ENCODE results near the gene C4orf17. TPM values are rescaled to one million over a fixed set of nuclear protein-coding genes. Genes with fewer than 3 reads are reported as not detected.
A peak's percentile ranks its signal among the peaks of the same experiment; 100 is the strongest.

Gene C4orf17
- polyA plus RNA-seq, 3 donors: 0.14 to 0.19 TPM; not detected in 1

DNA sequence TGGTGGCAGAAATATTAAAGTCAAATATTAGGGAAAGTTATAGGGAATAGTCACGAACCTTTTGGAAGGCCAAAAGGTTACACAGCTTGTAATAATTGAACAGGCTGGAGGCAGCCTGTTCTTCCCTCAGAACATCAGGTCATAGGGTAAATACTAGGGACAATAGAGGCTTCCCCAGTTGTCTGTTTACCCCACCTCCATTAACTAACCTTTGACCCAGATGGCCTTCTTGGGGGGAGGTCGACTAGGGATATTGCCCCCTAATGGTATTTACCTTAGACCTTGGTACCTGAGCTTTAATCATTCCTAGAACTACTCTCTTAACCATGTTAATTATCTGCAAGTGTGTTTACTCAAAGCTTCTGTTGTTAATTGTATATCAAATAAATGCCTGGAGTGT, 26.0 kb downstream of the C4orf17 start:
- no peak for DNase-seq

DNA sequence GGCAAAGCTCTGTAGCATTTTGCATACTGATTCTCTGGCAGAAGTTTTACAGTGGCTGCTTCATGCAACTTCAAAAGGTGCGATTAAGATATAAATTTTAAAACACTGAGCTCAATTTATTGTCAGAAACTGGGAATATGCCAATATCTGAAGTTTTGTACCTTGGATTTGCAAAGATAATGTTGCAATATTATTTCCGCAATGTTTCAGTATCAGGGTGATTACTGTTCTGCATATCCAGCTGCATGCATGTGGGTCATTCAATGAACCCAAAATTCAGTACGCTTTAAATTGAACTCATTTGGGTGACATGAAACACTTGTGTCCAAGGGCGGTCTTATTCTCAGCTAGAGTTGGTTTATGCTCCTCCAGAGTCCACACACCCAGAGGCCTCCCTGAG, 26.9 kb downstream of the C4orf17 start:
- no peak for DNase-seq

DNA sequence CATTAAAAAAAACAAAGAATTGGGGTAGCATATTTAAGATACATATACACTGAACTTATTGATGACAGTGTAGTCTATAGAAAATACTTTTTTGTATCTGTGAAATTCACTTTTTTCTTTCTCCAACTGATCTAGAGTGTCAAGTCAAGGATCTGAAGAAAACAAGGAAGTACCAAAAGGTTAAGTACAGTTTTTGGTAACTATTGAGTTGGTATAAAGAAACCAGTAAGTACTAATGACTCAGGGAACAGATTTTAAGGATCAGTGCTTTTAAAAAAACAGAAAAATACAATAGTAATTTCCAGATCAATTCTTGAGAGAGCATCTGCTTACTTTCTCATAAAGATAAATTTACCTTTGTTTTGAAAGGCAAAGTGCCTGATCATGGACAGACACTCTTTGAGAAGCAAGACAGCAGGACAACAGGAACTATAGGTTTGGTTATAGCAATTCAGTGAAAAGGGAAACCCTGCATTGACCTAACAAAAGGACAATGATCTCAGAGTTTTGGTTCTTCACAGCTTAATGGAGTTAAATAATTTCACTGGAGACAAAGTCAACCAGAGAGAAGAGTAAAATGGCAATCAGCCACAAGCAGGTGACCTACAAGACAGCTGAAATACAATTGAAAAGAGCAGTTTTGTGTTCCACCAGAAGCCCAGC, 29.6 kb downstream of the C4orf17 start:
- DNase-seq: no peak

DNA sequence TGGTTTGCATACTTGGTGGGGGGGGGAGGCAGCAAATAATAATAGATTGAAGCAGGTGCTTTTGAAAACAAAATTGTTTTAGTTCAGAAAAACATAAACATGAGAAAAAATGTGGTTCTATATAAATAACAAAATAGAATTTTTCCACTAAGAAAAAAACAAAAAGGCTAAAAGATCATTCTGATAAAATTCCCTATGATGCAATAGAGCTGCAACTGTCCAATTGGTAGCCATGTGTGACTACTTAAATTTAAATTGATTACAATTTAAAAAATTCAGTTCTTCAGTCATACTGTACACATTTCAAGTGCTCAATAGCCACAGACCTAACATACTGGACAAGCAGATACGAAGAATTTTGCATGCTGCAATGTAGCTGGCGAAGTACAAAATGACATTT, 42.1 kb downstream of the C4orf17 start:
- DNase-seq: no peak

DNA sequence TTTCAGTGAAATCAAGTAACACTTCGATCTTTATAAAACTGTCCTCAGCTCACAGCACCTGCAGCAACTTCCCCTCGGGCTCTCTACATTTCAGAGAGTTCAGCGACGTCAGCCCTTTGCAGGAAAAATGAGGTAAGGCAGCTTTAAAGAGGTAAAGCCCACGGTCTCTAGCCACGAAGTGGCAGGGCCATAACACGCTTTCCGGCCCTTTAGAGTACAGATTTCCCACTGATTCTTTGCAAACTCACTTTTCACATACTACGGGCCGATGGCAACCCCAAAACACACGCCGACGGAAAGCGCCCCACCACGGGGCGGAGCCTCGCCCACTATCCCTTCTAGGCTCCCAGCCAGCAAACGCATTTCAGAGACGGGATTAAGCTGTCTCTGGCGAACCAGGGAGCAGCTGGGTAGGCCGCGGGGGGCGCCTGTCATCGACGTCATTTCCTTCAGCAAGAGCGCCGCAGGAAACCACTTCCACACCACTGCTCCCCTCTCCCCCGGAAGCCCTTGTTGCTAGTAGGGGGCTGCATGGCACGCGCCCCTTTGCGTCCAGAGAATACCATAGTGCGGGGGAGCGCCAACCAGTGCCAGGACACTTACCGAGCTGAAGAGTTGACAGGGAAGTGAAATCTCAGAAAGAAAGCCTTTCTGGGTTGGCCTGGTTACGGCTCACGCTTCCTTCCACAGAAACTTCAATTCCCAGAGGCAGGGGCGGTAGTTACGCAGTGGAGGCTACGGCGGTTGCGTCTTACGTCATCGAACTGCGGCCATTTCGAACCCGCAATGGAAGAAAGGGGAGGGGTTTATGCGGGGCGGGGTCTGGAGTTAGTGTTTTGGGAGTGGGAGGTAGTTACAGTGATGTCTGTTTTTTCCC, 52.7 kb downstream of the C4orf17 start, which contains the start of gene TRMT10A:
TRMT10A (minus strand) TSS at position 730 of the 877 bp plus-strand sequence. CDS start 4,701 bp downstream, outside the sequence.
- peak; percentile 98 for DNase-seq

DNA sequence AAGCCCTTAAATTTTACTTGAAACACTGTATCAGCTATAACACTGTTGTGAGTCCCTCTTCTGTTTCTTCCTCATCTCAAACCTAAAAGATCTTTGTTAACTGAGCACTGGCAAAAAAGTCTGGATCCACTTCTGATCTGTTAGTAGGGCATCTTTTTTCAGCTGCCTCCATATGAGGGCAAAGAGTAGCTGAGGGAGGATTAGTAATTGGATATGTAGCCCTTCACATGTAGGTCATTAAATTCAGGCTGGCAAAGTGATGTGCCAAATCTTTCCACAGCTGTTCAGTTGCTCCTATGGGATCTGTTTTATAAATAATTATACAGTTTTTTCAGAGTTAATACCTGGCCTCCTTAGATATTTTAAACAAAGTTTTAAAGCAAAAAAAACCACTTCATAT, 54.1 kb downstream of the C4orf17 start:
- DNase-seq: no peak

DNA sequence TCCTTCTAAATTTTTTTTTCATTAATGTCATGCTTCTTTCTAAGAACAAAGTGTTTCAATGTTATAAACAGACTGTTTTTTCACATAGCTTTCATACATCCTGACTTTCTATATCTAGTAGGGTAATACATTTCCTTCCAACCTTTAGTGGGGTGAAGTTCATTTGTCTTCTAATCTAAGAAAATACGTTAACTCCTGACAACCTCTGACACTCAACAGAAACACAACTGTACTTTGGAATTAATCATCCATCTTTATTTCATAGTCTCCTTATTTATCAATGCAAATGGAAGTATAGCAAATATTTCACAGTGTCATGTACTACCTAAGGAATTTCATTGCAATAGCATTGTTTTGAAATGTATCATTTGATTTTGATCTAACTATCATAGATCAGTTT, 61.1 kb downstream of the C4orf17 start:
- no peak for DNase-seq

DNA sequence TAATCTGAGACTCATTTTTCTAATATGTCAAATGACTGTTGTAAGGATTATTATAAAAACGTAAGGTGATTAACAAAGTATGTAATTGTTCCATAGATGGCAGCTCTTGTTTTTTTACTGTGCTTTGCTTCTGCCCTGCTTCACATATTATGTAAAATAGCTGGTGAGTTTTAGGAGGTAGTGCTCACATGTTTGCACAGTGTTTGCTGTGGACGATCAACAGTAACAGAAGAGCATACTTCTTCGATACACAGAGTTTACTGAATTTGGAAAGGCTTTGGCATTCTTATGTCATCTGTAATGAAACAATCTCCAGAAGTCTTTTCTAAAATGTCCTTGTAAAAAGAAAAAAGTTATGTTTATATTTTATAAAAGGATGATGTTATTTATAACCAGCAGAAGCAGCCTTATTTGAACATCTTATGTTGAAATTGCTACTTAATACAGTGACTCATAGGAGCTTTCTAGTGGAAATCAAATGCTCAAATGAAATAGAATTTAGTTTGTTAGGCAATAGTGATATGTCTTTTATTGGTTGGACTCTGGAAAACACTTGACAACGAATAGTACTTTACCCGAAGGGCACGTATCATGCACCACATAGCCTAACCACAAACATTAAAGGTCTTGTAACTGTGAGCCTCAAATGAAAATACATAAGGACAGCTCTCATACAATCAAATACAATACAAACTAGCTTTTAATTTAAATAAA, 61.9 kb downstream of the C4orf17 start:
- DNase-seq: no peak

DNA sequence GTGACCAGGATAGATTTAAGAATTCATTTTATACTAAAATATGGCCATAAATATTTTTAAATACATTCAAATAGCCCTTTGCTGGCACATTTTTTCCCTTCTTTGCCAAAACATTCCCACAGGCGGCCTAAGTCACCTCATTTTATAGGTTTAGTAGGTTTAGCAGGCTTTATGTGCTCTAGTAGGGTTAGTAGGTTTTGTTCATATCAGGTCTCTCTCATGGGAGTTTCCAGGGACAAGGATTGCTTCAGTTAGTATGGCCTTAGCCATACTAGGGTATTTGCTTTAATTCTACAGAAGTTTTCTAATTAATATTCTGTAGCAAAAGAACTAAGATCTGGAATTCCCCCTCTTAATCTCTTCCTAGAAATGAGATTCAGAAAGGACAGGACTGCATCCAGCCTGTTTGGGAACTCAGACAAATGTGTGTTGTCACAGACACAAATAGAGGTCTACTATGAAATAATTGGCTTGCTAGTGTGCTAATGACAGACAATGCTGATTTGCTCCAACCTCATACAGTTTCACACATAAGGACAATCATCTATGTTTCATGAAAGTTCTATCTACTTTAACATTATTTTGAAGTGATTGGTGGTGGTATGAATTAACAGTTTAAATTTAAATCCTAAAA, 63.0 kb downstream of the C4orf17 start:
- DNase-seq: no peak

DNA sequence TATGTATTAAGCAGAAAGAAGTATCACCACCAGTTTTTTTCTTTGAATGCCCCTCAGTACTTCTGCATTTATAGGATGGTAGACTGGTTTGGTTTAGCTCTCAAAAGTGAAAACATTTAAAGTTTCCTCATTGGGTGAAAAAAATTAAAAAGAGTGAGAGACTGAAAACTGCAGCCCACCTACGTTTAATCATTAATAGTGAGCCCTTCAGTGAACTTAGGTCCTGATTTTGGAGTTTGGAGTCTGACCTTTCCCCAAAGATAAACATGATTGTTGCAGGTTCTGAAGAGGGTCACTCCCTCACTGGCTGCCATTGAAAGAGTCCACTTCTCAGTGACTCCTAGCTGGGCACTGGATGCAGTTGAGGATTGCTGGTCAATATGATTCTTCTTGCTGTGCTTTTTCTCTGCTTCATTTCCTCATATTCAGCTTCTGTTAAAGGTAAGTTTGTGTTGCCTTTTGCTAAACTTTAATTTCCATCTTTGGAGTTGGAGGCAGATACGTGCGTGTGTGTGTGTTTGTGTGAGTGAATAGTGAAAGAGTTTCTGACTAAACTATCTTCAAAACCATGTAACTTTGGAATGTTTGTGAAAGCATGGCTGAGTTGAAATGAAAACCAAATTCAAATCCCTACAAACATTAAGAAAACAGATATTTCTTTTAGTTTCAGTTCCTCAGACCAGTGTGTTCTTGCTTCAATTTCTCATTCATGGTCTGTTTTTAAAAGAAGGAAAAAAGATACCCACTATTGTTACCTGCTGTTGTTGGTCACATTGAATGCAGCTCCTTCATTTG, 63.9 kb downstream of the C4orf17 start, which contains the start of gene MTTP:
MTTP (plus strand) TSS at position 295 of the 795 bp plus-strand sequence; CDS start at position 381, 86 bp downstream.
- no peak for DNase-seq

DNA sequence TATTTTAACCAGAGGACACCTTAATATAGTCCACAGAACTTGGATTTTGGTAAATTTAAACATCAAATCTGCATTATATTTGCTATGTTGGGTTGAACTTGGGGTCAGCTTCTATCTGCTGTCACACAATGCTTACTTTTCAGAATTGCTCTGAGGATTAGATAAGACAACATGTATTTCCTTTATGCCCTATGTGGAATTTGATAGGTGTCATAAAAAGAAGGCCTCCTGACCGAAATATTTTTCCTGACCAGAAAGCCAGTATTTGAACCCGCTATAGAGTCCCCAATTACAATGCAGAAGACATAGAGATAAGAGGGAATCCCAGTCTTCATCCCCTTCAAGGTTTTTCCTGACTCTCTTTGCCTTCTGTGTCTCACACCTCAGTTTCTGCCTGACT, 67.9 kb downstream of the C4orf17 start:
- no peak for DNase-seq

DNA sequence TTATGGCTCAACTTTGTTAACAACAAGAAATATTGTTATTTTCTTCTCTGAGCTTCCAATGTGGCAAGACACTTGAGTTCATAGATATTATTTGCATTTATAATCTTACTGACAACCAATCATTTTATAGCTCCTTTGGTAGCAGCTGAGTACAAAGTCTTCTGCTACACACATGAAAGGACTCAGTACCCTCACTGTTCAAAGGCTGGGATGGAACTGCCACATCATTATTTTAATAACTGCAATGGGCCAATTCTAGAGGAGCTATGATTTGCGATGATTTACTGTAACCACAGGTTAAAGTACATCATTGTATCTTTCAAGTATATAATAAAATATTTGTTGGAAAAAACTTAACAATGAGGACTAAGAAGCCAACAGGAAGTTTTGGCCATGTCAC, 74.7 kb downstream of the C4orf17 start:
- DNase-seq: no peak

DNA sequence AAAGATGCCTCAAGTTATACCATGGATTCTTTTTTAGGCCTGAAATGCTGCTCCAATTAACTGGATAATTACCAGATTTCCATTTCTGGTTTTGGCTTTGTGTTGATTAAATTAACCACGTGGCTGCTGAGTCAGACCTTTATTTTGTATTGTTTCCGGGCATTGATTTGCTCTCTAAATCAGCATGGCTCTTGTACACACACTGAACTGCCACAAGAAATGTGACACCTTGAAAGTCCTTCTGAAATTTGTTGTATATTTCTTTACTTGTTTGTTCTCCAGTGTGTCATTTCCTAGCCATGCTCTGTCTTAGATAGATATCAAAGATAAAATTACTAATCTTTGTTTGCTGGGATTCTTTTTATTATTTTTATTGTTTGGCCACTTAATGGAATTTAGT, 75.5 kb downstream of the C4orf17 start:
- no peak for DNase-seq

DNA sequence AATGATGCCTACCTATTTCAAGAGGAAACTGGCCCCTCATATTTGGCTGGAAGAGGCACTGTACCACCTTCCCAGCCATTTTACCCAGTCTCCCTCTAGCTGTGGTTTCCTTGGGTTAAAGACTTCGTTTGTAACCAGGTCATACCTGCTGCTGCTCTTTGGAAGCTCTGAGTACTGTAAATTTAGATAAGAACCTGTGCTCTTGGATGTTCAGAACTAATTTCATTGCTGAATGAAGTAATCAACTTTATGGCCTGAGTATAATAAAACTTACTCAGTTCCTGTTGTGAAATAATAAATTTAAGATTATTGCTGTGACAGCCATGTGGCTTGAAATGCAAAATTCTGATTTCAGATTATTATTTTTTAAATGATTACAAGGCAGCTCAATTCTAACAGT, 76.0 kb downstream of the C4orf17 start:
- DNase-seq: no peak

DNA sequence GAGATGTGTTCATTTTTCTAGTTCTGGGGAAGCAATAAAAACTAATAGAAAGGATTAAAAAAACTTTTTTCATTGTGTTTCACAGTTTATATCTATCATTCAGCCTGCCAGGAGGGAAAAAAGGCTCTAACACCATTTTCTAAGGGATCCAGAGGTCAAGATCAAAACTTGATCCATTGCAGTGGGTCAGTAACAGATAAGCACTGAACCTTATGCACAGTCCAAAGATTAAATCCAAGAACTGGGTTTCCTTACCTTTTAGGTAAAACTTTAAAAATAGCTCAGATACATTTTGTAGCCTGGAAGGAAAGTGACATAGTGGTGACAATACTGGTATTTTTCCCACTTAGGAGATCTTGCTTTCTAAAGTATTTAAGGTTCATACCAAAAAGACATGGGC, 76.5 kb downstream of the C4orf17 start:
- DNase-seq: no peak

DNA sequence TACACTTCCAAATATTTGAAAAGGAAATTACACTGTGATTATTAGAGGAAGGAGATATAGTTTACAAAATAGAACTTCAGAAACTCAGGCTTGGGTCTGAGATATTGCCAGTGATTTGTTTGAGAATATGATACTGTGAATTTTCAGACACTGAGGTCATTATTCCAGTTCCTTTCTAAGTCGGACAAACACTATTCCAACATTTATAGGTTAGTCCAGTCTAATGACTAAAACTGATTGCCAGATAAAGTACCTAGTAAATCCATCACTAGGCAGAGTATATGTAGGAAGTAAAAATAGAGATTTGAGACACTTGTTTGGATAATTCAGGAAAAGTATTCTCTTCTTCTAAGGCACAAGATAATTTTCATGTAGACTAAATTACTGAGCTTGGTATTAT, 77.0 kb downstream of the C4orf17 start:
- no peak for DNase-seq

DNA sequence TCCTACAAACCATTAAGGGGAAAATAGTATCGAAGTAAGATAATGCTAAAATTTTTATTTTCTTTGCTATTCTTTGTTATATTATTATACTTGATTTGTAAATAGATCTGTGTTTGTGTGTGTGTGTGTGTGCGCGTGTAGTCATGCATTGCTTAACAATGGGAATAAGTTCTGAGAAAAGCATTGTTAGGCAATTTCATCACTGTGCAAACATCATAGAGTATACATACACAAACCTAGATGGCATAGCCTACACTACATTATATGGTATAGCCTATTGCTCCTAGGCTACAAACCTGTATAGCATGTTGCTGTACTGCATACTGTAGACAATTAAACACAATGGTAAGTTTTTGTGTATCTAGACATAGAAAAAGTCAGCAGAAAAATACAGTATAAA, 80.9 kb downstream of the C4orf17 start:
- DNase-seq: no peak

Measured in renal pelvis (tissue), 4 donors.